ENCODE data around the gene TTYH3.
"Not testable (repeated sequence)": the region's sequence is repeated elsewhere in the genome, so short reads cannot be mapped to it uniquely, and the experiment has no call there.

TTYH3 gene

DNA sequence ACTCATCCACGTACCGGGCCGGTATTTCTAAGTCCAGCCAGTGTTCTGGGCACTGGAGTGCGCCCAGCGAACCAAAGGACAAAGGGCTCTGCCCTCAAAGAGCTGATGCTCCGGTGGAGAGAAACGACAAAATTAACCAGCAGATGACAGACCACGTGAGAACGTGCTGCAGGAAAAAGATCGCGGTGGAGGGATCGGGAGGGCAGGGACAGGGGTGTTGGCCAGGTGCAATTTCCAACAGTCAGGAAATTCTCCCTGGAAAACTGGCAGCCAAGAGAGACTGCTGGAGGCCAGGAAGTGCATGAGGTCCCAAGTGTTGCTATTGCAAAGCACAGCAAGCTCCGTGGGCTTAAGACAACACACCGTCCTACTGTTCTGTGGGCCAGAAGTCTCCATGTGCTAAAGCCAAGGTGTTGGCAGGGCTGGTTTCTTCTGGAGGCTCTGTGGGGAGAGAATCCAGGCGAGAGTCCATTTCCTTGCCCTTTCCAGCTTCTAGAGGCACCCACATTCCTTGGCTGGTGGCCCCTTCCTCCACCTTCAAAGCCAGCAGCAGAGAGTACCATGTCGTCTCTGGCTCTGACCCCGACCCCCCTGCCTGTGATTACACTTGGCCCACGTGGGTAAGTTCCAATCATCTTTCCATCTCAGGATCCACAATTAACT, 34.9 kb downstream of the TTYH3 start:
- DNase-seq, result no peak

DNA sequence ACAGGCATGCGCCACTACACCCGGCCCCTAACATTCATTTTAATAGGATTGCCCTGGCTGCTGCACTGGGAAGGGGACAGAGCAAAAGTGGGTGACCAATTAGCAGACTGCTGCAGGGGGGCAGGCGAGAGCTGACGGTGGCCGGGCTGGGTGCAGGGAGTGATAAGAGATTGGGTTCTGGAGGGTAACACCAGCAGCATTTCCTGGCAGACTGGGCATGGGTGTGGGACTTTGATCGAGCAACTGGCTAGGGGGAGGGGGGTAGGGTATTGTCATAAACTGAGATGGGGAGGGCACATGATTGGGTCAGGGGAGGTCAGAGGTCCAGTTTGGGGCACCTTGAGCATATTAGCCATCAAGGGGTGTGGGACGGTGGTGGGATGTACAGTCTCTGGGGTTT, 36.1 kb downstream of the TTYH3 start:
- DNase-seq, result no peak

DNA sequence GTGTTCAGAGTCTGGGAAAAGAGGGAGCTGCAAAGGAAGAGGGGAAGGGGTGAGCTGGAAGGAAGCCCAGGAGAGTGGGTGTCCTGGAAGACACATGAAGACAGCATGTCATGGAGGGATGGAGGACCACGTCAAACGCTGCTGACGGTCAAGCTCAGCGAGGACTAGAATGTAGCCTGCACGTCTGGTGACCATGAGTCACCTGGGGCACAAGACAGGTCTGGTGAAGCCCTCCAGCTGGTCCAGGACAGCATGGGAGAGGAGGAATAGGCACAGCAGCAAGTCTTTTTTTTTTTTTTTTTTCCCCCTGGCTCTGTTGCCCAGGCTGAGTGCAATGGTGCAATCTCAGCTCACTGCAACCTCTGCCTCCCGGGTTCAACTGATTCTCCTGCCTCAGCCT, 36.6 kb downstream of the TTYH3 start:
- DNase-seq, result peak; percentile 33

DNA sequence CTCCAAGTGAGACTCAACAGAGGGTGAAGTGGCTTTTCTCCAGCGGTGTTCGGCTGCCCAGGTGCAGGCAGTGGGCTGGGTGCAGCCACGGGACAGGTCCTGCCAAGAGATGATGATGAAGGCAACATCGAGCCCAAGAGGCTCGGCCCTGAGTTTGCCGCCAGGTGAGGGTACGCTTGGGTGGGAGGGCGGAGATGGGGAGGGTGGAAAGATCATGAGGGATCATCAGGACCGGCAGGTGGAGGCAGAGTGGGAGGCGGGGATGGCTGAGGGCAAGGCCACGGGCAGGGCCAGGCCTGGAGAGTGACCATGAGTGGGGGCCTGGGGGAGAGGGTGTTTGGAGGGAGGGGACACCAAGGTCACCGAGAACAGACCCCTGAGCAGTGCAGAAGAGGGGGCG, 38.4 kb downstream of the TTYH3 start:
- DNase-seq, result no peak

DNA sequence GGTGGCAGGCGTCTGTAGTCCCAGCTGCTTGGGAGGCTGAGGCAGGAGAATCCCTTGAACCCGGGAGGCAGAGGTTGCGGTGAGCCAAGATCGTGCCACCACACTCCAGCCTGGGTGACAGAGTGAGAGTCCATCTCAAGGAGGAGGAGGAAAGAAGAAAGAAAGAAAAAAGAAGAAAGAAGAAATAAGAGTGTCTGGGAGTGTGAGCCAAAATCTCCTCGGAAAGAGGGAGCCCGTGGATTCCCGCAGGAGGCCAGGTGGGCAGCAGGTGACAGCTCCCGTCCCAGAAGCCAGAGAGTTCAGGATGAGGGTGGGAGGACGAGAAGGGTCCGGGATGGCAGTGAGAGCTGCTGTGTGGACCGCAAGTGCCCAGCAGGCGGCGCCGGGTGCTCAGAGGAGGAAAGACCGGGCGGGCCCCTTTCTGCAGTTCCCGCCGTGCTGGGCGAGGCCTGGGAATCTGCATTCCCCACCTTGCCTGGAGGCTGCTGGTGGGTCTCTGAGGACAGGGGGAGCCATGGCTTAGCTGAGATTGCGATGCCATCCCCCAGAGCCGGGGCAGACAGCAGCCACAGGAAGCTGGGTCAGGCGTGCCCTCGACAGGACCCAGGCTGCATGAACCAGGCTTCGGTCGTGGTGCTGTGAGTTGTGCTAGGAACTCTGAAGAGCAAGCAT, 39.1 kb downstream of the TTYH3 start:
- DNase-seq, result peak; percentile 43

DNA sequence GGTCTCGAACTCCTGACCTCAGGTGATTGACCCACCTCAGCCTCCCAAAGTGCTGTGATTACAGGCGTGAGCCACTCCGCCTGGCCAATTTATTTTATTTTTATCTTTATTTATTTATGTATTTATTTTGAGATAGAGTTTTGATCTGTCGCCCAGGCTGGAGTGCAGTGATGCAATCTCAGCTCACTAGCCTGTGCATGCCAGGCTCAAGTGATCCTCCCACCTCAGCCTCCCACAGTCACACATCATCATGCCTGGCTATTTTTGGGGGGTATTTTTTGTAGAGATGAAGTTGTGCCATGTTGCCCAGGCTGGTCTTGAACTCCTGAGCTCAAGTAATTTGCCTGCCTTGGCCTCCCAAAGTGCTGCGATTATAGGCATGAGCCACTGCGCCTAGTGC, 41.4 kb downstream of the TTYH3 start:
- DNase-seq, result not testable (repeated sequence)

DNA sequence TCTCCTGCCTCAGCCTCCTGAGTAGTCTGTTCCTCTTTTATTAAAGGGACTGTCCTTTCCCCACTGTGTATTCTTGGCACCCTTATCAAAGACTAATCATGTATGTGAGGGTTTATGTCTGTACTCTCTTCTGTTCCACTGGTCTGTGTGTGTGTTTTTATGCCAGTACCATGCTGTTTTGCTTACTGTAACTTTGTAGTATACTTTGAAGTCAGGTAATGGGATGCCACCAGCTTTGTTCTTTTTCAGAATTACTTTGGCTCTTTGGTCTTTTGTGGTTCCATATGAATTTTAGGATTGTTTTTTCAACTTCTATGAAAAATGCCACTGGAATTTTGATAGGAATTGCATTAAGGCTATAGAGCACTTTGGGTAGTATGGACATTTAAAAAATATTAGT, 42.1 kb downstream of the TTYH3 start:
- no peak for DNase-seq

DNA sequence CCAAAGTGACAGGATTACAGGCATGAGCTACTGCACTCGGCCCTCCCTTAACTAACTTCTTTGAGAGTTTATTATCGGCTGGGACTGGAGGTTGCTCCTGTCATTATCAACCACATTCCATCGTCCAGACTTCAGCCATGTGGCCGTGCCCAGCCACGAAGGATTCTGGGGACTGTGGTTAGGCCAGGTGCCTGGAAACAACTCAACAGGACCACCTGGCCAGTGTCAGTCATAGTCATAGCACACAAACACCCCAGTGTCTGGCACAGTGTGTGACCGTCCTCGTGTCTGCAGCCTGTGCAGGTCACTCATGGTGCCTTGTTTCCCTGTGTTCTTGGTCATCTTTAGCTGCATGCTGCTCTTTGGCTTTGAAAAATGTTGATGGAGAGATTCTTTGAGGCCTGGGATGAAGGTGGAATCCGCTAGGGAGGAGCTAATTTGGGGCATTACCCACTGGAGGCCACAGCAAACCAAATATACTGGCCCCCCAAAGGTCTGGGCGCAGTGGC, 43.5 kb downstream of the TTYH3 start:
- DNase-seq, result no peak

DNA sequence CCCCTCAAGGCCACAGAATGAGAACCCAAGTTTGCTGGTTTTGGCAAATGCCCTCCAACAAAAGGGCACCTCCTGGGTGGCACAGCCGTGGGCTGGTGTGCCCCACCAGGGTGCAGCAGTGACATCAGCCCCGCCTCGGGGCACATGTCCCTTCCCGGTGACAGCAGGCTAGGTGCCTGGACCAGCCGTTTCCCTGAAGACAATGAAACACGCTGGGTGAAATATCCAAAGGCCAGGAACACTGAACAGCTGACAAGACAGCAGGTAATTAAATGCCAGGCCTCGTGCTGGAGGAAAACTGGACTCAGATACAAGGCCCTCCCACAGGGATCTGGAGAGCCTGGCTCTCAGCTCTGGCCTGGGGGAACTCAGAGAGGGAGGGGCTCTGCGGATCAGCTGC, 44.8 kb downstream of the TTYH3 start:
- not testable (repeated sequence) for DNase-seq

DNA sequence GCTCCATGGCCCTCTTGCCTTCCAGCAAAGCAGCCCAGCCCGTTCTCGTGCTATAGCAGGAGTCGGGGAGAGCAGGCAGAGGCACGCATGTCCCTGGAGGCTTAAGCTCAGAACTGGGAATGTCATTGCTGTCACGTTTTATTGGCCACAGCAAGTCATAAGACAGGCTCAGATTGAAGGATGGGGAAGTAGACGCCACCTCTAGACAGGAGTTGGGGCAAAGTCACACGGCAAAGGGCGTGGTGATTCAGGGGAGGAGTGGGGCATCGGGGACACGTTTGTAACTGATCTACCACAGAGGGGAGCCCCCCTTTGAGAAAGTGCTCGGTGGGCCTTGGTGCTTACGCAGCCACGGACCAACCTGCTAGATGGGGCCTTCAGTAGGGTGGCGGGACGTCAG, 46.7 kb downstream of the TTYH3 start:
- not testable (repeated sequence) for DNase-seq

DNA sequence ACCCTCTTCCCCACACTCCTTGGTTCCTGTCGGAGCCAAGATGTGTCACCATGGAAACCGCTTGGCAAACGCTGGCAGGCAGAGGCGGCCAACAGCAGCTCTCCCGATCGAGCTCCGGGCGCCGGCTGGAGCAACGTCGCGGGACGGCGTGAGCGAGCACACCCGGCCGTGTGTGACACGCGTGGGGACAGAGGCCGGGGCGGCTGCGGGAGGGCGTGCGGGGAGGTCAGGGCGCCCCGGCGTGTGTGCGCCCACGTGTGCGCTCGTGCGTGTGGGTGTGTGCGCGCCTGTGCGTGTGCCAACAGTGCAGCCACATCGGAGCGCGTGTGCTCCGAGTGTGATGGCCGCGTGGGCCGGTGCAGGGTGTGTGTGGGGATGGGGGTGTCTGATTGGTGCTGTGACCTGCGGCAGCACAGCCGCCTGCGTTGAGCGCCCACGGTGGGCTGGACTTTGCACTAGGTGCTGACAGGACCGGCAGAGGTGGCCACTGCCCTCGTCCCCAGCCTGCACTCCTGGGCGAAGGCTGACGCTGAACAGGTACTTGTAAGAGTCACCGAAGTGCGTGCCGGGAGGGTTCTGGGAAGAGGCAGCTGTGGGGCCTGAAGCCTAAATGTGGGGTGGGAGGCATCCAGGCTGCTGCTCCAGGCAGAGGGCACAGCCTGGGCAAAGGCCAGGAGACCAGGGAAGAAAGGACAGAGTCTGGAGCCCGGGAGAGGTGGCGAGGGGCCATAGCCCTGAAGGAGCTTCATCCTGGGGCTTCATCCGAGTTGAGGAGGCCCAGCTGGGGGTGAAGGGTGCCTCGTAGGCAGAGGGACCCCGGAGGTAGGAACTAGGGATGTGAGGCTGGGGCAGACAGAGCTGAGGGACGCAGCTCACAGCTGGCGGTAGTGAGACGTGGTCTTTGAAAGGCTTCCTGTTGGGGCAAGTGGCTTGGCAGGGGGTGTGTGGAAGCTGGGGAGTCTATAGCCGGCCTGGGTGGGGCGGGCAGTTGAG, 47.6 kb downstream of the TTYH3 start:
- DNase-seq, result not testable (repeated sequence)

DNA sequence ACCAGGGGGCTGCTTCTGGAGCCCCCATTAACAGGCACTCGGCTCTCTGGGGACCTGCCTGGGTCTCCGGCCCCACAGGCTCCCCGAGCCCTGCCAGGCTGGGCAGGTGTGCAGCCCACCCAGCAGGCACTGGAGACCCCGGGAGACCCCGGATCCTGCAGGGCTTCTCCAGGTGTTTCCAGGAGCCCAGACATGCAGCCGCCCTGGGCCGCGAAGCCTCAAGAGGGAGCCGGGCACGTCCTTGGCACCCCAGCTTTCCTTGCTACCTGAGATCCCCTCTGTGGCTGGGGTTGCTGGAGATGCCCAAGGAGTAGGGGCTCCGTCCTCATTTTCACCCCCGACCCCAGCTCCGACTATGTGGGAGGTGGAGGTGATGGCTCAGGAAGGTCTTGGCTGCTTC, 48.5 kb downstream of the TTYH3 start:
- no peak for DNase-seq

DNA sequence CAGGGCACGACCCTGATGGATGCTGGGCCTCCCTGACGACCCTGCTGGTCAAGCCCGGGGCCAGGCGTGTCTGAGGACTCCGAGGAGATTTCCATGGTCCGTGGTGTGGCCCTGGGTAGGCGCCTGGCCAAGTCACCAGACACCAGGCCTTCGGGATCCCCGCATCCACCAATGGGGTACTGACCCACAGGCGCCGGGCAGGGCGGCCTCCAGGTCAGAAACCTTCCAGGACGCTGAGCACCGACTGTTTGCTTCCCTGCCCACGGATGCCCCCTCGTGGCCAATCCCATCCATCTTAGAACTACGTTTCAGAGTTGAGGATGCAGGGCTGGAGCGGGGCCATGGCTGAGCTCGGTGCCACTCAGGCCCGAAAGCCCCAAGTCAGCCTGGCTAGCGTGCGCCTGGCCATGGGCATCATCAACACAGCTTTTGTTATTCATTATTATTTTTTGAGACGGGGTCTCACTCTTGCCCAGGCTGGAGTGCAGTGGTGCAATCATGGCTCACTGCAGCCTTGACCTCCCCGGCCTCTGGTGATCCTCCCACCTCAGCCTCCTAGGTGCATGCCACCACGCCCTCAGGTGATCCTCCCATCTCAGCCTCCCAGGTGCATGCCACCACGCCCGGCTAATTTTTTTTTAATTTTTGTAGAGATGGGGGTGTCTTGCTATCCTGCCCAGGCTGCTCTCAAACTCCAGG, 49.2 kb downstream of the TTYH3 start:
- peak; percentile 56 for DNase-seq

DNA sequence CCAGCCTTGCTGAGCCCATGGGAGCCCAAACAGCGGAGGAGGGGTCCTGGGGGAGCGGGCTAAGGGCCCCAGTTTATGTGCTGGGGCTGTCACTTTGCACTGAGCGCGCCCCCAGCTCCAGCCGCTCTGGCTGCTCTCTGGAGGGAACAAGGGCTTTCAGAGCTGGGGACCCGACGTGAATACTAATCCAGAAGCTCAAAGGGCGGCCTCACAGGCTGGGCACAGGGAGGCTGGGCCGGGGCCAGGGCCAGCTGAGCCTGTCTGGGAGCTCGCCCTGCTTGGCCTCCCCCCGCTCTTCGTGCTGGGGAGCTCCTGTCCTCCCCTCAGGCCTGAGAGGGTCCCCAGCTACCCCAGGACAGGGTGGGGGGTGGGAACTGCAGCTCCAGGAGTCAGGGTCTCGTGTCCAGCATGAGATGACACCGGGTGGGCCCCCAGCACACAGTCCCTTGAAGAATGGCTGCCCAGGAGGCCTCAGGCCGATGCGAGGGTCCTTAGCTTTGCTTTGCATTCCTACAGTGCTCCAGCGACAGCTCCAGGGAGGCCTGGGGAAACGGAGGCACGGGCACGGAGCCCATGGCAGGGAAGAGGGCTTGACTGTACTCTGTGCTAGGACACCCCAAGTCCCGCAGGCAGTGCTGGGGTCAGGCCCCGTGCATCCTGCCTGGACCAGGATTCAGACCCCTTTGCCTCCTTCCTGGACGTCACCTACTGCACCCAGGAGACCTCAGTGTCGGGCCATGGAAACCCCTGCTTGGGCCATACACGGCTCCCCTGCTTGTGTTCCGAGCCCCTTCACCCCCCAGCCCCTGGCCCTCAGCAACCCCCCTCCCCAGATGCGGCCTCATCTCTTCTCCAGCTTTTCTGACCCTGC, 50.4 kb downstream of the TTYH3 start:
- DNase-seq, result no peak

DNA sequence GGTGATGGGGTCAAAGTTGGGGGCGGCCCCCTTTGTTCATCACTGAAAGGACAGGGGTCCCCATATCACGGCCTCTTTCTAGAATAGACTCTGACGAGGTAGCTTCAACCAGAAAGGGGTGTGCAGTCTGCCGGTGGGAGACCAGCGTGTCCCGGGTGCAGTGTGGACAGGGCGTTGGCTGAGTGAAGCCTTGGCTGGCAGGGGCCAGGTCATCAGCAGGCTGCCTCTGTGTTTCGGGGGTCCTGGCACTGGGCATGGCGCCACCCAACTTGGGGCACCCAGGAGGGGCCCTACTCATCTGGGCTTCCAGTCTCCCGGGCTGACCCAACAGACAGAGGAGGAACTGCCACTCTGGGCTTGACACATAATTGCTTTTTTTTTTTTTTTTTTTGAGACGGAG, 52.7 kb downstream of the TTYH3 start:
- no peak for DNase-seq

DNA sequence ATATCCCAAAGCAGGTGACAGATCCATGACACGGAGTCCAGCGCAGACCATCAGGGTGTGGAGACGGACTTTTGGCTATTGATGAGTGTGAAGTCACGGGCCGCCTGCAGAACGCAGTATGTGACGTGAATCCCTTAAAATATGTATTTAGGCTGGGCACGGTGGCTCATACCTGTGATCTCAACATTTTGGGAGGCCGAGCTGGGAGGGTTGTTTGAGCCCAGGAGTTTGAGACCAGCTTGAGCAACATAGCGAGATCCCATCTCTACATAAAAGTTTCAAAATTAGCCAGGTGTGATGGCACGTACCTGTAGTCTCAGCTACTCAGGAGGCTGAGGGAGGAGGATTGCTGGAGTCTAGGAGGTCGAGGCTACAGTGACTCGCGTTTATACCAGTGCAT, 54.3 kb downstream of the TTYH3 start:
- DNase-seq, result no peak

DNA sequence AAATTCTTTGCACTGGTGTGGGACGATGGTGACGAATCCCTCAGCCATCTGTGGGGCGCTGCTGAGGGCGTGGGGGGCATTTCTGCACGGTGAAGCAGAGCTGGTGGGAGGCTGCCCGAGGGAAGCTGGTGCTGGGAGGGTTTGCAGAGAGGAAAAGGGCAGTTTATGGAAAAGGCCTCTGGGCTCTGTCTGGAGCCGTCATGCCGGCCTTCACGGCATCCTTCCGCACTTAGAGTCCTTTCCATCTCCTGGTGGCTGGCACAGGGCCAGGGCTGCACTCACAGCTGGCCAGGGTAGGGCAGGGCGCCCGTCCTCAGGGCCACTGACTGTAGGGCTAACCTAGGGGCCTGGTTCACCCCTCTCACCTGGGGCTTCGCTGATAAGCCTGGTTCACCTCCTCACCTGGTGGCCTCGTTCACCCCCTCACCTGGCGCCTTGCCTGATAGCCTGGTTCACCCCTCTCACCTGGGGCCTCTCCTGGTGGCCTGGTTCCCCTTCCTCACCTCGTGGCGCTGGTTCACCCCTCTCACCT, 55.6 kb downstream of the TTYH3 start:
- DNase-seq, result peak; percentile 29

DNA sequence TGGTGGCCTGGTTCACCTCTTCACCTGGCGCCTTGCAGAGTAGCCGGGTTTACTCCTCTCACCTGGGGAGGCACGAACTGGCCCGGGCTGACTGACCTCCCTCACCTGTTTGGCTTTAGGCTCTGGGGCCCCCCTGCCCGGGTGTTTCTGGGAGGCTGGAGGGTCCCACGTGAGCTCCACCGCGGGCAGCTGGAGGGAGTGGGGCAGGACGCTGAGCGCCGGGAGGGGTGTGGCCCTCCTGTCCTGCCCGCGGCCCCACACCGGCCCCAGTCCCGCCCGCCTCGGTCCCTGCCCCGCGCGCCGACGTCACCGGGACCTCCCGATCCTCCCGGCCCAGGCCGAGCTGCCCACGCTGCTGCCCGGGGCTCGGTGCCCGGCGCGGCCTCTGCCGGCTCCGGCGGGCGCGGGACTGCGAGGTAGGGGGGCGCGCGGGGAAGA, 56.1 kb downstream of the TTYH3 start, which contains the start of gene AMZ1:
AMZ1 (plus strand) TSS at position 322 of the 438 bp plus-strand sequence. CDS start 12,250 bp downstream, outside the sequence.
- no peak for DNase-seq

DNA sequence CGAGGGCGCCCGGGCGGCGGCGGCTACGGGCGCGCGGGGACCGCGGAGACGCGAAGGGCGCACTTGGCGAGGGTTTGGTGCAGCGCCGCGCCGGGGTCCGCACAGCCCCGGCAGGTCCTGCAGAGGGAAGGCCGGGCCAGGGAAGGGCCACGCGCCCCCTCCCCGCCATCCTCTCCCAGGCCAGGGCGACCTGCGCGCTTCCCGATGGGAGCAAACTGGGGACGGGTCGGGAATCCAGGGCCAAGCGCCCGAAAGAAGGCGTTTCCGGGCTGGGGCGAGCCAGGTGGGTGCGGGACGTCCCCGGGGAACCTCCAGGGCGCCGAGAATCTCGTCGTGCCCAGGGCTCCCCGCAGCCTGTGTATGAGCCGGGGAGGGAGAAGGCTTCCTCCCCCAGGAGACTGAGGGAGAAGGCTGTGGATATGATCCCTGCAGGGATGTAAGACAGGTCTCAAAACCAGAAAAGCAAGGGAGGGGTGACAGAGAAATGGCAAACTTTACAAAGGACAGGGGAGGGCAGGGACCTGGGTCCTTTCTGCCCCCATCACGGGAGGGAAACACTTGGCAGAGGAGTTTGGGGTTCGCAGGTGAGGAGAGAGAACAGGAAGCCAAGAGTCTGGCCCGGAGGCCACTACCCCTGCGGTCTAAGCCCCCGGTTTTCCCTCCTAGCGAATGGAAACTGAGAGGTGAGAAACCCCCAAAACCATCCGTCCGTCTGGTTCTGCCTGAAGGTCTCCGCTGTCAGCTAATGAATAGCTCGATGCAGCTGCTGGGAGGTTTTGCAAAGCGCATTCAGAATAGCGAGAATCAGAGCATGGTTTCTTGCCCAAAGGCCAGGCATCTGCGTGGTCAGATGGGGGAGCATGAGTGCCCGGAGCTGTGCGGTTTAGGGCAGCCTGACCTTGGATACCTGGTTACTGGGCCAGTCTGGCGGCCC, 56.9 kb downstream of the TTYH3 start:
- DNase-seq, result no peak

DNA sequence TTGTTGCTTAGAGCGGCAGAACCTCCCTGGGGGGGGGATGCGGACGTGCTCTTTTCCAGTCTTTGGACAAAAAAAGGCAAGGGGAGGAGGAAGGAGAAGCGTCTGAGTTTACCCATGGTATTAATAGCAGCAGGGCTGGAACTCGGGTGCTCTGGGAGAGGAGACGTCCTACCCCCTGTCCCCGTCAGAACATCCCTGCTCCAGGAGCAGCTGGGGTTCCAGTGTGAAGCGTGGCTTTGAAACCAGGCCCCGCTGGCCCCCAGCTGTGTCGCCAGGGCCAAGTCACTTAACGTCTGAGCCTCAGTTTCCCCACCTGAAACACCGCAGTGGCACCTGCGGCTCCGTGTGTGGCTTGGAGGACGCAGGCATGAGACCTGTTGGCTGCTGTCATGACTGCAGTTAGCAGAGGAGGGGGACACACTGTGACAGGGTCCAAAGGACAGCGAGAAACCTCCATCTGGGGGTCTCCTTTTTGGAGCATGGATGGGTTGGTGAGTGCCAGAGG, 57.6 kb downstream of the TTYH3 start:
- DNase-seq, result no peak

All from fibroblast of upper back skin (primary cell).